Fibroblast of skin of left quadriceps (primary cell): ENCODE data around the gene ALDOB.
A peak's percentile ranks its signal among the peaks of the same experiment; 100 is the strongest.

Source experiments
- DNase-seq, 2 experiments: peaks; one replicate each; pipeline ENCODE4 v3.0.0-alpha.2; 2013; ENCODE audit warnings: low read depth in 2 of 2

ALDOB gene

DNA sequence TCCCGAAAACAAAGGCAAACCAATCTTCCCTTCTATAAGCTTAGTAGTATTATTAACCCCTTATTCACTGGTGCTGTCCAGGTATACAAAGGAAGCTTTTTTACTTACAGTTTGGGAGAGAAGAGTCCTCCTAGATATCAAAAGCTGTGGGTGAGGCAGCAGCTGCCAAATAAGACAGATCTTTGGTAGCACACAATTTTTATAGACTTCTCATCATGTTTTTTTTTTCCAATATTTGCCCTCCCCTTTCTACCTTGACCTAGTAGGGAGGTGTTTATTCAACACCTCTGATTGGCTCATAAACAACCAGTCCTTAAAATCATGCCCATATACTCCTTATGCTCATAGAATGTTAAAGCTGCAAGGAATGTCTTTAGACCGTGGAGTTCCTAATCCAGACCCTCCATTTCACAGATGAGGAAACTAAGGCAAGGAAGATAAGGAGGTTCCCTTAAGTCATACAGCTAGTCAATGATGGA lies at the start of gene ALDOB:
Gene ALDOB, minus strand, starts transcription at position 174 of the 479 bp plus-strand sequence. CDS start 4,887 bp downstream, outside the sequence.
- no peak for DNase-seq

DNA sequence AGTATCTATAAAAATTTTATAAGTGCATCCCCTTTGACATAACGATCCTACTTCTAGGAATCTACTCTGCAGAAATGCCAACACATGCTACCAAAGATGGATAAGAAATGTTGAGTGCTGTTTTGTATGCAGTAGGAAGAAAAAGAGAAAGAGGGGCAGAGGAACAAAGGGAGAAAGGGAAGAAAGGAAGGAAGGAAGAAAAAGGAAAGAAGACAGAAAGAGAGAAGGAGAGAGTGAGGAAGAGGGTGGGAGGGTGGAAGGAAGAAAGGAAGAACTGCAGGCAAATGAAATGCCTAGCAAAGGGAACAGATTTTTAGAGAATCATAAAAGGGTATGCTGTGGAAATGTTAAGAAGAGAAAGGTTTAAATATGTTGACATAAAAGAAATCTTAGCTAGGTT lies 48.5 kb upstream of the ALDOB start:
- no peak for DNase-seq

GRCh38 chr9:101481261-101481660 lies 45.7 kb upstream of the ALDOB start:
- DNase-seq, result no peak

DNA sequence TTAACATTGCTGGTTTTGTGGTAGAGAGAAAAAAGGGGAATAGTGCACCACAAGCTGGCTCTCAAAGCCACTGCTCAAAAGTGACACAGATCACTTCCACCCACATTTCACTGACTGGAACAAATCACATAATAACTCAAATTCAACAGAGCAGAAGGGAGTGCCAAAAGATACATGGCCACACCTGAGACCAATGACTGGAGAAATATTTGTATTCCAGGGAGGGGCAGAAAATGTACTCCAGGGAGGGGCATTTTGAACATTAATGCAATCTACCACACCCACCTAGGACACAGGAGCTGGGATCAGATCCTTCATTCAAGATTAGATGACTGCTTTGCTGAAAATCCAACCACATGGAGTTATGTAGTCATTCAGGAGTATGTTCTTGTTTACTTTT lies 44.8 kb upstream of the ALDOB start:
- no peak for DNase-seq

GRCh38 chr9:101479338-101480030 lies 43.9 kb upstream of the ALDOB start:
- no peak for DNase-seq

- no peak for DNase-seq
Measured at GRCh38 chr9:101478906-101479305, 43.3 kb upstream of the ALDOB start.

DNA sequence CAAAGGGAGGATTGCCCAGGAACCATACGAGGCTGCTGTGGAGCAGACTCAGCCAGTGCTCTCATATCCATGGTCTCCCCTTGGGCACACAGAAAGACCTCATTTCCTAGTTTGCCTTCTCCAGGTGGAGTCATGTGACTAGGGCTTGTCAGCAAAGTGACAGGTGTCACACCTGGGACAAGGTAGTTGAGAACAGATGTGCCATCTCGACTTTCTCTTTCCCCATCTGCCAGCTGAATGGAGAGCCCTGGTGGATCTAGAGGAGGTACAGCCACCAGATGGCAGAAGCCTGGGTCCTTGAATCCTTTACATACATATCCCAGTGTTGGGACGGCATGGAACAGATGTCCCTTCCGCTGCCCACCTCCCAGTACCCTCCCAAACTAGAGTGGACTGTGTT lies 42.9 kb upstream of the ALDOB start:
- no peak for DNase-seq

DNA sequence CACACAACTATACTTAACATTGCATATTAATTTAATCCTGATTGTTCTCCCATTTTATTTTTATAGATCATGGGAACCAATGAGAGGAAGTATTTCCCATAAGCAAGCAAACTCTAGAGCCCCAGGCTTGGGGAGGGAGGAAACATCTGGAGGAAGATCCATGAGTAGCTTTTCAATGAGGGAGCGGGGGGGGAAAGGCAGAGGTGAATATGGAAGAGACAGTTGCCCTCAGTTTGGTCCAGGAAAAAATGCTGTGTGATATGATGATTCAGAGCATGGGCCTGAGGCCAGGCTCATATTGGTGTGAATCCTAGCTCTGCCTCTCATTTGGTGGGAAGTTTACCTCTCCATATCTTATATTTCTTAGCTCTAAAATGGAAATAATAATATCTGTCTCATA lies 42.2 kb upstream of the ALDOB start:
- DNase-seq, result no peak

GRCh38 chr9:101477214-101477613 lies 41.6 kb upstream of the ALDOB start:
- no peak for DNase-seq

DNA sequence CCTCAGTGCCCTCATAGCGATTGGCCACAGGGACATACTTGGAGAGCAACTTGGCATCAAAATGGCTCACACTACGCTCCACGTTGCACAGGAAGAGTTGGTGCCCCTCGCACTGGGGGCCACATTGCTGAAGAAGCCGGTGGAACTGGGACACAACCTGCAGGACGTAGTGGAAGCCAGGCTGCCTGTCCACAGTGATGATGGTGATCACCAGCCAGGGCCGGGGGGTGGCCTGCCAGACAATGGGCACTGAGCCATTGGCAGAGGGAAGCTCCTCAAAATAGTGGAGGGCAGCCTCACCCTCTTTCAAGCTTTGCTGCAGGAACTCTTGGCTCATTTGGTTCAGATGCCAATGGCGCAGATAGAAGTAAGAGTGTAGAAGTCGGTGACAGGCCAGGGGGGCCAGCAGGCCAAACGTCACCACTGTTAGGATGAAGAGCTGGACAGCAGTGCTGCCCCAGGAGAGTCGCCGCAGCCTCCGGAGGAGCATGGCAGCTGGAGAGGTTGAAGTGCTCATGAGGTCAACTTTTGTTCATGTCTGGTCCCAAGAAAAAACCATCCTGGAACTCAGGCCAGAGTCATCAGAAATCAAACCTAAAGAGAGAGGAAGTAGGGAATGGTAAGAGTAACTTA lies 41.1 kb upstream of the ALDOB start:
- no peak for DNase-seq

DNA sequence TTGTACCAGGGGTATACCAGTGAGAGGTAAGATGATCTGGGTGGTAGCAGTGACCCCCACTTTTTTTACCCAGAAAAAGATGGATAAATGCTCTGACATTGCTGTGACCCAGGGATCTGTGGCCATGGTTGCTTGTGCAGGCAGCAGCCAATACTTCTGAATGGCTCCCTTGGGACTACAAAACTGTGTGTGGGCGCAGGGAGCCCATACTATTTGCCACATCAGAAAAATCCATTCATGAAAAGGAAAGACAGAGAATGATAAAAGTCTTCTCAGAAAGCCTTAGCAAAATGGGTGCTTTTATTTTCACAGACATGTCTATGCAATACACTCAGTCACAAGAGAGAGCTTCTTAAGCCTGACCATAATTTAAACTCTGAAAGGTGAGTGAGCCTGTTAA lies 37.3 kb upstream of the ALDOB start:
- DNase-seq, result no peak

- DNase-seq, result no peak
Measured at GRCh38 chr9:101470929-101471328, 35.4 kb upstream of the ALDOB start.

GRCh38 chr9:101470021-101470420 lies 34.4 kb upstream of the ALDOB start:
- no peak for DNase-seq

- no peak for DNase-seq
Measured at GRCh38 chr9:101469026-101469425, 33.5 kb upstream of the ALDOB start.

GRCh38 chr9:101468116-101468515 lies 32.5 kb upstream of the ALDOB start:
- DNase-seq, result no peak

- DNase-seq, result no peak
Measured at GRCh38 chr9:101467690-101468089, 32.1 kb upstream of the ALDOB start.

GRCh38 chr9:101466863-101467262 lies 31.3 kb upstream of the ALDOB start:
- no peak for DNase-seq

- DNase-seq, result peak; percentile 50 to 61
Measured at GRCh38 chr9:101465326-101465915, 29.8 kb upstream of the ALDOB start.

- peak in 1 of 2 experiments; percentile 47 for DNase-seq
Measured at GRCh38 chr9:101463397-101463796, 27.8 kb upstream of the ALDOB start.

- no peak for DNase-seq
Measured at GRCh38 chr9:101462558-101462957, 27.0 kb upstream of the ALDOB start.

DNA sequence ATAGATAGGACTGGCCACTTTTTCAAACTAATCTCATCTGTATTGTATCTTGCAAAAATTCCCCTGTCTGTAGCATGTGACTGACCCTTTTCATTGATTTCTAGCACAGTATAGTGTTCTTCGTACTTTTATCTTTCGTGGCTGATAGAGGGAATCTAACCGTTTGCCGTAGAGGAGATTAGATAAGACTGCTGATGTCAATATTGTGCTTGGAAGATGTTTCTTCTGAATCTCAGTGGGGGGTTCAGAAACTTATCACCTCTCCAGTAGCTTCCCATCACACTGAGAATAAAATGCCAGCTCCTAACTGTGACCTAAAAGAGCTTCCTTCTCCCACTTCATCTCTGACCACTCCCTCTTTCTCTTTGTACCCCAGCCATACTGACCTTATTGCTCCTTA lies 25.4 kb upstream of the ALDOB start:
- DNase-seq, result no peak

- DNase-seq, result peak; percentile 55 to 63
Measured at GRCh38 chr9:101458963-101459631, 23.5 kb upstream of the ALDOB start.

DNA sequence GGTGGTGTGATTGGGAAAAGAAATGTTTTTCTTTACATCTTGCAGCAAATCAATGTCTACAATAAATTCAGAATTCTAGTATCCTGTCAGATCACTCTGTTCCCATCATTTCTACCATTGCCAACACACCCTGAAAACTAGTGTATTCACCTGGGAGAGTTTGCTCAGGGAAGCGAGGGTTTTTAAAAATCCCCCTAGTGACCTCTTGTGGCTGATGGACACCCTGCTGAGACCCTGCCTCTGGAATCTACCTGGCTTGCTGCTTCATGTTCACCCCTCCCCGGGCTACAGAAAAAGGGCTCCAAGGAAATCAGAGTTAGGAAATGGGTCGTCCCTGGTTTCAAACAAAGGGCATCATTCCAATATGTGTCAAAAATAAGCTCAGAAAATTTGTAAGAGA lies 21.4 kb upstream of the ALDOB start:
- no peak for DNase-seq
